Glomerular visceral epithelial cell (primary cell): Measurements from ENCODE around the gene CCDC78.
"Not testable (repeated sequence)": the region's sequence is repeated elsewhere in the genome, so short reads cannot be mapped to it uniquely, and the experiment has no call there.

Source experiments
- DNase-seq: peaks from one replicate; pipeline ENCODE4 v3.0.0-alpha.2; 2016; ENCODE audit errors: extremely low spot score

CCDC78 gene

GRCh38 chr16:760545-761343 is 34.5 kb upstream of the CCDC78 start, which contains the start of gene MSLN:
Gene MSLN (plus strand): TSS chr16:760734. CDS start chr16:762681, 1,947 bp downstream.
- no peak for DNase-seq

DNA sequence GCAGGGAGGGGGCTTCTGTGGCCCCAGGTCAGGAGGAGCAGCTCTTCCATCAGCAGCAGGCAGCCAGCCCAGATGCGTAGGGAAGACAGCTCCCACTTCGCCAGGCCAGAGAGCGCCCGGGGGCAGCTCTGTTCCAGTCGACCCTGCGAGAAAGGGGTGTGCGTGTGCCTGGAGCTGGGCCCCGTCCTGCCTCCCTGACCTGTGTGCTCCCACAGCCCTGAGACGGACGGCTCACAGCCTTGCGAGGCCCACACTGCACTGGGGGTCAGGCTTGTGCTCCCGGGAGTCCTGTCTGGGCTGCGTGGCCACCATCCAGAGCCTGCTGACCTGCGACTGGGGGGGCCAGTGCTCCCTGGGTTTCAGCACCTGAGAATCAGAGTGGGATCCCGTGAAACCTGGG is 33.8 kb upstream of the CCDC78 start:
- no peak for DNase-seq

DNA sequence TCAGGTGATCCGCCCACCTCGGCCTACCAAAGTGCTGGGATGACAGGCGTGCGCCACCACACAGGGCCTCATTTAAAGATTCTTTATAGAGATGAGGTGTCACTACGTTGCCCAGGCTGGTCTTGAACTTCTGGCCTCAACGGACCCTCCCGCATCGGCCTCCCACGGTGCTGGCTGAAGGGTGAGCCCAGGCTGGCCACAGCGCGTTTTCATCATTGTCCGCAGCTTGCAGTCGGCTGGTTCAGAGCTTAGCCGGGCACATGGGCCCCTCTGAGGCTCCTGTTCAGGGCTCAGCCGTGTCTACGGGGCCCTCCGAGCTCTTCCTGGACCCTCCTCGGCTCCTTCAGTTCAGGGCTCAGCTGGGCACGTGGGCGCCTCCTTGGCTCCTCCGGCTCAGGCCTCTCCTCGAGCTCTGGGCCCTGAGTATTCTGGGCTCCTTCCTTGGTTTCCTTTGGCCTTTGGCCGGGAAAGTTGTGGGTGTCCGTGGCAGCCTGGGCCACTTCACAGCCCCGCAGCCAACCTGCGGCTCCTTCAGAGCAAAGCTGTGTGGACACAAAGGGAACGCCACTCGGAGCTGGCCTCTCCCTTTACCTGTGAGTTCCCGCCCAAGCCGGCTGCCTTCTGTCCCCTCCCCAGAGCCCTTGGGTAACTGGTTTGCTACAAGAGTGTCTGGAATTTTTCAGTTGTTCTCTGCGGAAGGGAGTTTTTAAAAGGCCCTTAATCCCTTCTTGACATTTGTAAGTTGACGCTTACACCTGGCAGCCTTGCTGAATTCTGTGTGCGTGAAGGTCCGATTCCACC is 33.1 kb upstream of the CCDC78 start:
- no peak for DNase-seq

GRCh38 chr16:756428-756827 is 30.2 kb upstream of the CCDC78 start:
- DNase-seq: no peak

- no peak for DNase-seq
Observed at GRCh38 chr16:754656-755055, 28.4 kb upstream of the CCDC78 start.

GRCh38 chr16:754121-754607 is 27.9 kb upstream of the CCDC78 start:
- DNase-seq: not testable (repeated sequence)

DNA sequence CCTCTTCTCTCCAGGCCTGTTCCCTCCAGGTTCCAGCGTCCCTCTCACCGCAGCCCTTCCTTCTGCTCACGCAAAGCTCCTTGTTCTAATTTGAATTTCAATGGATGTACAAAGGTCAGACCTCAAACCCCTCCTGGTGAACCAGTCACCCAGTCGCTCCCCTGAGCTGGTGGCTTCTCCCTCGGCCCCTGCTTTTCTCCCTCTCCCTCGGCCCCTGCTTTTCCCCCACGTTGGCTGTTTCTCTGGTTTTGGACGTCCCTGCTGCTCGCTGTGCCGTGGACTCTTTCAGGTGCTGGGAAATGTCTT is 25.7 kb upstream of the CCDC78 start:
- DNase-seq: no peak

DNA sequence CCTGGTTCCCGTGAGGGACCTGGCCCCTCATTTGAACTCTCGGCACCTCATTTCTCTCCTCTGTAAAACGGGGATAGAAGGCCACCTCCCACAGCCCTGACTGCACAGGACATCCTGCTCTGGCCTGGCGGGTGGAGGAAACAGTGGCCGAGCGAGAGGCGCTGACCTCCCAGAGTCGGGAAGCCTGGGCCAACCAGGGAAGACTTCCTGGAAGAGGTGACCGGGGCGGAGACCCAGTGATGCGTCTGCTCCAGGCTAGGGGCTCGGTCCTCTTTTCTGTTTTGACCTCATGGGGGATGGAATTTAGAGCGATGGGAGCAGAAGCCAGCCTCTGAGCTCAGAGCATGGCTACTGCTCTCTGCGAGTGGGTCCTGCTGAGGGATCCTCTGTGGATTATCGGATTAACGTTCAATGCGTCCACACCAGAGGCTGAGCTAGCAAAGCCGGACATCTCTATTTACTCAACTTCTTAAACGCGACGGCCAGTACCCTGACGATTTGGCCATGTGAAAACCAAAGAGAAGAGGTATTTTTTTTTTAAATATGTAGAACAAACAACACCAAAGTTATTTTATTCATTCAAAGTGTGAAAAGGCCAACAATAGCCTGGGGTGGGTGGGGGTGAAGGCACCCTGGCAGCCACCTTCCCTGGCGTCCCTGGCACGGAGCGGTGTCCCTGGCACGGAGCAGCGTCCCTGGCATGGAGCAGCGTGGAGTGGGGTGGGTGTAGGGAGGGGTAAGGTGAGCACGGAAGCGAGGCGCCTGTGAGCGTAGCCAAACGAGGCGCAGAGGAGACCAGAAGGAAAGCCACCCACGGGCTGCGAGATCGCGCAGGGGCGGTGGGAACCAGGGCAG is 25.1 kb upstream of the CCDC78 start:
- no peak for DNase-seq

DNA sequence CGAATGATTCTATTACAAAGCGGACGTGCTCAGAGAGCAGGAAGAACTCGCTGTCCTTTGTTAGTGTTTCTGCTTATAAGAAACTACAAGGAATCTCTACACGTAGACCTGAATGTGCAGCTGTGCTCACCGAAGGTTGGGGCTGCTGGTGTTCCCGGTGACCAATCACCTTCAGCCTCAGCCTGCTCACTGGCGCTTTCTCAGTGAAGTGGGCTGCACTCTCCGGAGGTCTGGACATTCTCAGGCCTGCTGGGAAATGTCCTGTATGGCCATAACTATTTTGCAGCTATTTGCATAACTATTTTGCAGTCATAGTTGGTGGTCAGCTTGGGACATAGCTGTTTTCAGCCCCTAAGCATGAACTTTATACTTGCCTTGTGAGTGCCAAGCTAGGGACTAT is 24.2 kb upstream of the CCDC78 start:
- no peak for DNase-seq

GRCh38 chr16:749010-749409 is 22.8 kb upstream of the CCDC78 start:
- no peak for DNase-seq

DNA sequence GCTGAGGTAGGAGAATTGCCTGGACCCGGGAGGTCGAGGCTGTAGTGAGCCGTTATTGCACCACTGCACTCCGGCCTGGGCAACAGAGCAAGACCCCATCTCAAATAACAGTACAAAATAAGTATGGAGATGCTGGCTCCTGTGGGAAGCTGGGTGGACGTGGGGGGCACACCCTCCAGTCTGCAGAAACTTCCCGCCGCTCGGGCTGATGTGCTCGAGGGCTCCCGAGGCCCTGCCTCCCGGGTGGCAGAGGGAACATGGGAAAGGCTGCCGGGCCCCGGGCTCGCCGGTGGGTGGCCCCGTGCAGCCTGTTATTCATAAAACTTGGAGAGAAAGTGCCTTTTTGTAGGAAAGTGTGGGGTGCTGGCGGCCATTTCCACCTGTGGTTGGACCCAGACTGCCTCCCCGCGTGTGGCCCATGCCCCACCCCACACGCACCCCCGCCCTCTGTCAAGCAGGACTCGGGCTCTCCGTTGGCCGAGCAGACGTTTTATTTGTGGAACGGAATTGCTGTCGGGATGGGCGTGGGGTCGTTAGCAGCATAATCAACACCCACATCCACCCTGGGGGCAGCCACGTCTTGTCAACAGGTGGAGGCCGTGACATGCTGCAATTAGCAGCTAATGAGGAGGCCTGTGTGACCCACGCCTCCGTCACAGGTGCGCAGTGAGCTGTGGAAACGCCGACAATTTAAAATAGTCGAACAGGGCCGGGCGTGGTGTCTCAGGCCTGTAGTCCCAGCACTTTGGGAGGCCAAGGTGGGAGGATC is 21.9 kb upstream of the CCDC78 start:
- DNase-seq: no peak

GRCh38 chr16:746637-747036 is 20.4 kb upstream of the CCDC78 start:
- DNase-seq: no peak

GRCh38 chr16:745739-746138 is 19.5 kb upstream of the CCDC78 start:
- no peak for DNase-seq

DNA sequence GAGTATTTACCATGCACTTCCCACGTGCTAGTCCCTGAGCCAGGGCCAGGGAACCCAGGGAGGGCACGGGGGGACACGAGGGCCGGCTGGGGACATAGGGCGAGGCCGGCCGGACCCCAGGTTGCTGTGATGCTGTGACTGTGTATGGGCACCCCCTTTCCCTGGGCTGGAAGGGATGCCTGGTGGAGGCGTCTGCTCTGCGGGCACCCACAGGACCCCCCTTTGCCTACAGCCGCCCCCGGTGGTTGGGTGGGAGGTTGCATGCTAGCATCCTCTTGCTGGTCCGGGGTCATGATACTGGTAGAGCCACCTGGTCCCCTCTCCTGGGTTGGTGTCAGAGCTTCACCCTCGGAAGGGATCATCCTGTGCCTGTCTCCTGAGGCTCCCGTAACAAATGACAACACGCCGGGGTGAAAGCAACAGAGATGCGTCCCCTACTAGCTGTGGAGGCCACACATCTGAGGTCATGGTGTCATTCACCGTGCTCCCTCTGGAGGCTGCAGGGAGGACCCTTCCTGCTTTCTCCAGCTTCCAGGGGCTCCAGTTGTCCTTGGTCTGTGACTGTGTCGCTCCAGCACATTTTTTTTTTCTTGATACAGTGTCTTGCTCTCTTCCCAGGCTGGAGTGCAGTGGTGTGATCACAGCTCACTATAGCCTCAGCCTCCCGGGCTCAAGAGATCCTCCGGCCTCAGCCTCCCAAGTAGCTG is 17.7 kb upstream of the CCDC78 start:
- no peak for DNase-seq

- DNase-seq: not testable (repeated sequence)
Observed at GRCh38 chr16:742894-743293, 16.7 kb upstream of the CCDC78 start.

- DNase-seq: no peak
Observed at GRCh38 chr16:741986-742629, 15.9 kb upstream of the CCDC78 start.

DNA sequence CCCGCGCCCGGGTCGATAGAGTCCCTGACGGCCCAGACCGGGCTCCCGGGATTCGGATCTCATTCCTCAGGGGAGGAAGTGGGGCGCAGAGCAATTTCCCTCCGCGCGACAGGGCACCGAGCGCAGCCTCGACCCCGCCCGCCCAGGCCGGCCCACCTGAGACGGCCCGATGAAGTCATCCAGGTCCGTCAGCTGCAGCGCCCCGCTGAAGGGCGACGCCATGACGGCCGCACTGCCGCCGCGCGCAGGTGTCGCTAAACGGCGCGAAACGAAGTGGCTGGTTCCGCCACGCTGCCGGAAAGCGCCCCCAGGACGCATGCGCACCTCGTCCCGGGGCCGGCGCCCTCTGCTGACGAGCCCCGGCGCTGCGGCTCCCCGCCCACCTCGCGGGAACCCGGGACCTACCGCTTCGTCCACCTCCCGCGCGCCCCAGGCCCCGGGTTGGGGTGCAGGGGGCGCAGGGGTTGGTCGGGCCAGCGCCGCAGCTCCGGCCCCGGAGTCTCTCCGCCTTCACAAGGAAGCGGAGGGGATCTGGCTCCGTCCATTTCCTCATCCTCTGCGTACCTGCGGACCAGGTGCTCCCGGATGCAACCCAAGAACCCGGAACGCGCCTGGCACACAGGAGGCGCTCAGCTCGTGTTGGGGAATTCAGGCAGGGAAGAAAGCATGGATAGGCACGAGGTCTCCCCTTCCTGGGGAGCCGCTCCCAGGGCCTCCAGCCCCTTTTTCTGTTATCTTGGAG is 14.7 kb upstream of the CCDC78 start, which contains the start of gene CIAO3:
Gene CIAO3 (minus strand): TSS at position 234 of the 742 bp plus-strand sequence. CDS start 12 bp downstream, at position 222.
- DNase-seq: peak; percentile 90

GRCh38 chr16:740459-740763 is 14.2 kb upstream of the CCDC78 start:
- no peak for DNase-seq
